ENCODE measurements around the gene GRSF1. TPM values are rescaled to one million over a fixed set of nuclear protein-coding genes. Genes with fewer than 3 reads are reported as not detected.
A peak's percentile ranks its signal among the peaks of the same experiment; 100 is the strongest.
"Not testable (repeated sequence)": the region's sequence is repeated elsewhere in the genome, so short reads cannot be mapped to it uniquely, and the experiment has no call there.

Gene GRSF1
- 145 TPM for polyA plus RNA-seq (ENCODE audit: insufficient read length)

DNA sequence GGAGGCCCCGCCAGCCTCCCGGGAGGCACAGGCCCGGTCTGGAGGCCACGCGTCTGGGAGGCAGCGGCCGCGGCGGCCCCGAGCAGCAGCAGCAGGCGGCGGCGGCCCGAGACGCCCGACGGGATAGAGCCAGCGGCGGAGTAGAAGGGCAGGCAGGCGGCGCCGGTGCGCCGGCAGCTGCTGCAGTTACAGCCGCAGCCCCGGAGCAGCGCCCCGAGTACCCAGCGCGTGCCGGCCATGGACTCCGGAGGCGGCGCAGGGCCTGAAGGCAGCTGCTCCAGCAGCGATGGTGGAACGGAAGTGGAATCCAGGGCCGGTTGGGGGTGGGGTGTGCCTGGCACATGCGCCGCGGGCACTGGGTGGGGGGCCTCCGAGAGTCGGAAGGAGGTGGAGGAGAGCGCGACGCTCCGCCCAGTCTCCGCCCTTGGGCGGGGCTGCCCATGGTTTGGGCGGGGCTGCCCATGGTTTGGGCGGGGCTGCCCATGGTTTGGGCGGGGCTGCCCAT lies at the start of gene GRSF1:
TSS of gene GRSF1 (minus strand) at position 302 of the 505 bp plus-strand sequence. CDS start at position 239, 63 bp downstream.
- peak; percentile 91 for DNase-seq

GRCh38 chr4:70885174-70885573 lies 45.5 kb upstream of the GRSF1 start:
- DNase-seq: no peak

DNA sequence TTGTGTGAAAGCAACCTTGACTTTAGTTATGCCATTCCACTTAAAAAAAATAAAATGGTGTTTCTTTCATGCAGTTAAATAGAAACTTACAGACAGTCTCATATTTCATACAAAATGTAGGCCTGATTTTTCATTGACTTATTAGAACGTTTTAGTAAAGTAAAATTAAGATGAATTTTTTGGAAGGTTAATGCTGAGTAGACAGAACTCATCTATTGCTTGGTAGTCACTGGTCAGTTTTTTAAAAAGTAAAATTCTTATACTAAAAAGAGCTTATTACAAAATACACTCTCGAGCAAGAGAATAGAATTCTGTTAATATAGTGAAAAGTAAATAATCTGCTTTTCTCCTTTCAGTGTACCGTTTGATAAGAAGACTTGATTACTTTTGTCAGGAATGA lies 41.0 kb upstream of the GRSF1 start:
- no peak for DNase-seq

GRCh38 chr4:70877556-70877955 lies 37.9 kb upstream of the GRSF1 start:
- no peak for DNase-seq

- DNase-seq: no peak
Measured at GRCh38 chr4:70874268-70875156, 34.8 kb upstream of the GRSF1 start.

DNA sequence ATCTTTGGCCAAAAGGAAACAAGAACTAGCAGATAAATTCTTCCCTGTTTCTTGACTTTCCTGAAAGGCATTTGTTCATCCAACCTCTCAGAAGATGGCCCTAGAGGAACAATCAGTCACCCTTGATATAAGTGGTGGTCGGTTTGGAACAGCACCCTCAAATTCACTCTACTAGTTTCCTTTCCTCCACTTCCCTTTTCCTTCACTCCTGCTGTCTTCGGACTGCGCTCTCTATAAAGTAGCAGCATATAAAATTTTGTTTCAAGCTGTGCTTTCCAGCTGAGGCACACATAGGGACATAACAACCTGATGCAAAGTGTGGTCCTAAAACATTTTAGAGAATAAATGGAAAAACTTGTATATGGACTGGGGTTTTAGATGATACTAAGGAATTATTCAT lies 33.5 kb upstream of the GRSF1 start:
- DNase-seq: no peak

DNA sequence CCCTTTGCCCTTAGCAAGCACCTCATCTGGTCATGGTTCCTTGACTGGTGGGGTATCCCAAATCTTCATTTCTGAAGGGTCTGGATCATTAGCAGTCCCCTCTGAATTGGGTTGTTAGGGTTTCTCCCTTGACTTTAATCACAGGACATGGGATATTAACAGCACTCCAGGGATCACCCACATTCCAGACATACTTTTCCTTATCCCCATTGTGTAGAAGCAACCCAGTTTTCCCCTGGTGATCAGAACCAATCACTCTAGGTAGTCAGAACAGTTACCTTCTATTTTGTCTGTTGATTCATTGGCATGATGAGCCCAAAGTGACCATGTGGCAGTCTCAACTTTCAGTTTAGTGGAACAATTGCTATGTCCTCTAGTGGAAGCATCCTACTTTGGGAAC lies 29.1 kb upstream of the GRSF1 start:
- DNase-seq: no peak

DNA sequence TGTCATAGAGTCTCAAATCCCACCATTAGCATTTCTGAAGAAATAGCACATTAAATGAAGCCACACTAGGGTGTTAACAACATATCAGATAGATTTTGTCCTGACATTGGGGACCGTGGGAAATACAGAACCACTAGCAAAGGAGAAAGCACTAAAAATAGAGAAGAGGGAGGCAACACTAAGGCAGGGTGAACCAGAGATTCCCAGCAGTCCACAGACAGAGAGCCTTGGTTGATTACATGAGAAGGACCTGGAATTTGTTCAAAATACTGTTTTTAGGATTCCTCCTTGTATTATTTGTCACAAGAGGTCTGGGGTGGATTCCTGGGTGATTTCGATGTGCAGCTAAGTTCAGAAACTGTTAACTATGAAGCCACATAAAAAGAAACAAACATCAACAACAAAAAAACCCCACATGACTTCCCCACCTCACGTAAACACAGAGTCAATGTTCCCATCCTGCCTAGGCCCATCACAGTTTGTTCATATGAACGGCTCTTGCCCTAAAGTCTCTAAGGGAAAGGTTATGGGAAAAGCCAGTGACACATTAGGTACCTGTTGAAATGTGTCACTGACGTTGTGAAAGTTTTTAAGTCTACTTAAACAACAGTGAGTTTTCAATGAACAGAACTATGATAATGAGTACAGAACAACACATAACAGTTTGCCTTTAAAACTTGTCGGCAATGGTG lies 23.6 kb upstream of the GRSF1 start:
- no peak for DNase-seq

GRCh38 chr4:70859066-70859465 lies 19.4 kb upstream of the GRSF1 start:
- no peak for DNase-seq

- DNase-seq: no peak
Measured at GRCh38 chr4:70858454-70858853, 18.8 kb upstream of the GRSF1 start.

GRCh38 chr4:70855464-70855863 lies 15.8 kb upstream of the GRSF1 start:
- DNase-seq: no peak

GRCh38 chr4:70849291-70849690 lies 9.6 kb upstream of the GRSF1 start:
- DNase-seq: no peak

GRCh38 chr4:70844180-70844579 lies 4.5 kb upstream of the GRSF1 start:
- no peak for DNase-seq

GRCh38 chr4:70842761-70843435 lies 3.2 kb upstream of the GRSF1 start:
- DNase-seq: no peak

DNA sequence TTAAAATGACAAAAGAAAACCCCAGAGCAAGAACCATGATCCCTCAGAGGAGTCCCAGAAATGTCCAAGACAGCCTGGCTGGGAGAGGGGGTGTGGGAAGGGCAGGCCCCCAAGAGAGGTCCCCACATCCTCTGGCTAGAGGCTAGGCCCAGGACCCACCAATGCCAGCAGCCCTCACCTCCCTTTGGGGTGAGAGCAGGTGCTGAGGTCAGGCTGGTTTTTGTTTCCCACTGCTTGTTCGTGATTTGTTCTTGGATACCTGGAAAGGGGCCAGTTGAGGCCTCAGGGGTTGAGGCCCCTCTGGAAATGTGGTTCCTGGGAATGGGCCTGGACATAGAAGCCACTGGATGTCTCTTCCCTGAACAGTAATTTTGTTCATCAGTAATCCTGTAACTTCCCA lies 2.3 kb upstream of the GRSF1 start:
- no peak for DNase-seq

GRCh38 chr4:70841211-70841610 lies 1.5 kb upstream of the GRSF1 start:
- DNase-seq: no peak

- not testable (repeated sequence) for DNase-seq
Measured at GRCh38 chr4:70840631-70841030, 941 bp upstream of the GRSF1 start.

GRCh38 chr4:70840137-70840536 lies 447 bp upstream of the GRSF1 start:
- DNase-seq: not testable (repeated sequence)

DNA sequence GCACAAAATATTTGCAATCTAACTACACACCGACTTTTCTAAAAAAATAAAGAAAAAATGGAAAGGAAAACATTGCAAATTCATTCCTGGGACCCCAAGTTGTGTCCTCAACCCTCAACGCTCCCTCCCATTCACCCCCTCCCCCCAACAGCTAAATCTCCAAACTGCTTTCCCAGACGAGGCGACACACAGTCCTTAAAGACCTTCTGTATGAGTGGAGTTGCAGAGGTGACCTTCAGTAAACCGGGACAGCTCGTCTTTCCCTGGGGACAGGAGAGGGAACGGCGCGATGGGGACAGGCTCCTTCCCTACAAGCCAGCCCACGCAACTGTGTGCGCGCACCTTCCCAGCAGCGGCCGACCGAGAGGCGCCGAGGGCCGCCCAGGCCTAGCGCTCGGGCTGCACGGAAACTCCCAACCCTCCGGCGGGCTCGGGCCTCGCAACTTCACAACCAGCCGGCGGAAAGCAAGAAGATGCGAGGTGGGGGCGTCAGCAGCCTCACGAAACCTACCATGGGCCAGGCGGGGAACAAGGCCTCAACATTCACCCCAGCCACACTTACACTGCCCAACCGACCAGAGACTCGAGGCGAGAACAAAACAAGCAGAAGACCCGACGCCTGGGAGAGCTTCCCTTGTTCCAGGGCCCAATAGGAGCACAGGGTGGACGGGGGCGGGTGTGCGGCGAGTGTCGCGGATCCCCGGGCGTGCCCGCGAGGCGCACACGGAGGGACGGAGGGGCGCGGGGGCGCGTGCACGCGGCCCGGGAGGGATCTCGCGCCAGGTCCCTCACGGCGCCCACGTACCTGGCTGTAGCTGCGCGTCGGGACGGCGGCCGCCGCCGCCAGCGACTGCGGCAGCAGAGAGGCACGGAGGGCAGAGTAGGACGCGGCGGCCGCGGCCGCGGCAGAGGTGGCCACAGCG lies 763 bp downstream of the GRSF1 start:
- DNase-seq: peak; percentile 76

- DNase-seq: peak; percentile 15
Measured at GRCh38 chr4:70838204-70838603, 1.5 kb downstream of the GRSF1 start.

DNA sequence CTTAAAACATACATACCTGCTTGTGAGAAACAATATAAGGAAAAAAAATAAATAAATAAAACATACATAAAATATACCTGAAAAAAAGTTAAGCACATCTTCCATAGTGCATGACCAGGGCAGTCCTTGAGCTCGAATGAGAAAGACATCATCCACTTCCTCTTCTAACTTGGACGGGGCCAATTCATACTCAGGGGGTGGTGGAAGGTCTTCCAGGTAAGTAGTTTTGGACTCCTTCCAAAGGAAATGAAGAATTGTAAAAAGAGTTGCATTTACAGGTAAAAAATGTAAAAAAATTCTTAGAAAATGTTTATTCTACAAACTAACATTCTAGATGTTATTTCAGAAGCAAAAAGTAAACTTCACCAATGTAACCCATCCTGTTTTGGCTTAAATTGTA lies 3.6 kb downstream of the GRSF1 start:
- no peak for DNase-seq

DNA sequence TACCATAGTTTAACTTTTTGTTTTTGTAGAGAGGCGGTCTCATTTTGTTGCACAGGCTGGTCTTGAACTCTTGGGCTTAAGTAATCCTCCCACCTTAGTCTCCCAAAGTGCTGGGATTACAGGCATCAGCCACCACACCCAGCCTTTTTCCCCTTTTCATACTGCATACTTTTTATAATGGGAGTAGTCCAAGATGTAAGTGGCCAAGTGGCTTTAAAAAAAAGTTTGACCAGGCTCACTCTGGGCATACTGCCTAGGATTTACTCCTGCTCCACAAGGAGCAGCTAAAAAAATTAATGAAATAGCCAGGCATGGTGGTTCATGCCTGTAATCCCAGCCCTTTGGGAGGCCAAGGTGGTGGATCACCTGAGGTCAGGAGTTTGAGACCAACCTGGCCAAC lies 6.0 kb downstream of the GRSF1 start:
- DNase-seq: no peak

Measured in hindlimb muscle (tissue), 1 donor.